NCI-H2029 treated with DMSO at 0.1 percent for 48 hours (cell line): ENCODE results near the gene TAF8.
"Not testable (repeated sequence)": the region's sequence is repeated elsewhere in the genome, so short reads cannot be mapped to it uniquely, and the experiment has no call there.

Experiments used
- DNase-seq: peaks from one replicate; lab custom pipeline; 2025; lab: John Stamatoyannopoulos, UW

Gene TAF8, protein sequence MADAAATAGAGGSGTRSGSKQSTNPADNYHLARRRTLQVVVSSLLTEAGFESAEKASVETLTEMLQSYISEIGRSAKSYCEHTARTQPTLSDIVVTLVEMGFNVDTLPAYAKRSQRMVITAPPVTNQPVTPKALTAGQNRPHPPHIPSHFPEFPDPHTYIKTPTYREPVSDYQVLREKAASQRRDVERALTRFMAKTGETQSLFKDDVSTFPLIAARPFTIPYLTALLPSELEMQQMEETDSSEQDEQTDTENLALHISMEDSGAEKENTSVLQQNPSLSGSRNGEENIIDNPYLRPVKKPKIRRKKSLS

DNA sequence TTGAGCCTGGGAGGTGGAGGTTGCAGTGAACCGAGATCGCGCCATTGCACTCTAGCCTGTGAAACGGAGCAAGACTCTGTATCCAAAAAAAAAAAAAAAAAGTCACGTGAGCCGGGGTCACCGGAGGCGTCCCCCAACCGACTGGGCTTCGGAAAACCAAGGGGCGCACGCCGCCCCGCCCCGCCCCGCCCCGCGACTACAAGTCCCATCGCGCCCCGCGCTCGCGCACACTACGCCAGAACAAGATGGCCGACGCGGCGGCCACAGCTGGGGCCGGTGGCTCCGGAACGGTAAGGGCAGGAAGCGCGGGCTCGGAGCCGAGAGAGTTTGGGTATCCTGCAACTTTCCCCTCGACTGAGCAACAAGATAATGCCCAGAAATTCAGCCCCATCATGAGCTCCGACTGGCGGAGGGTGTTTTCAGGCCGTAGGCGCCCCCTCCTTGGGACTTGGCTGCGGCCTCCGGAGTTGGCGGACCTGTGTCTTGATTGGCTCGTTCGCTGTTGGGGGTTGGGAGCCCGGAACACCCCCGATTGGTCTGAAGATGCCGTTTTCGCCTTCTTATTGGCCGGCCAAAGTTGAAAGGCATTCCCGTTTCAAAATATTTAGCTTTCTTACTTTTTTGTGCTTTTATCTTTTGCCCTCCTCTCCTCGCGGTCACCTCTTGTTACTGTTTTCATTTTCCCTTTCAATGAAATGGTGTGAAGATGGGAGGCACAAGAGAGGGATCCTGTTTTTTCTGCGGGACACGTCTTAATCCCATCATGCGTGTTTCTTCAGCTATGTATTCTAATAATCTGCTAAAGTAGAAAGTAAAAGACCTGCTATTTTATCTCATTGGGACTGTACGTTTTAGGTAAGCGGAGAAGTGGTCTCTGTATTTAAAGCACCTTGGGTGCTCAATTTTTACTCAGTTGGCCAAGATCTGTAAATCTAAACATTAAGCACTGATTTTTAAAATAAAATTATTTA lies at the start of gene TAF8:
Gene TAF8, plus strand, starts transcription at position 228 of the 971 bp plus-strand sequence. Its CDS starts 18 bp downstream, at position 246.
- DNase-seq = peak; percentile 49

DNA sequence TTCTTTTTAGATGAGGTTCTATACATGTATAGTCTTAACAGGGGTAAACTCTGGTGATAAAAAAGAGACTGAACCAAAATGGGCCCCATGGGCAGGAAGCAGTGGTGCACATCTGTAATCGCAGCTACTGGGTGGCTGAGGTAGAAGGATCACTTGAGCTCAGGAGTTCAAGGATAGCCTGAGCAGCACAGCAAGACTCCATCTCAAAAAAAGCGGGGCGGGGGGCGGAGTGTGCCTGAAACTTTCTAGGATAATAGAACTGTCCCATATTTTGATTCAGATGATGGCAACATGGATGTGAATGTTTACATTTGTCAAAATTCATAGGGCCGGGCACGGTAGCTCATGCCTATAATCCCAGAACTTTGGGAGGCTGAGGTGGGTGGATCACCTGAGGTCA lies 48.8 kb upstream of the TAF8 start:
- DNase-seq = no peak

DNA sequence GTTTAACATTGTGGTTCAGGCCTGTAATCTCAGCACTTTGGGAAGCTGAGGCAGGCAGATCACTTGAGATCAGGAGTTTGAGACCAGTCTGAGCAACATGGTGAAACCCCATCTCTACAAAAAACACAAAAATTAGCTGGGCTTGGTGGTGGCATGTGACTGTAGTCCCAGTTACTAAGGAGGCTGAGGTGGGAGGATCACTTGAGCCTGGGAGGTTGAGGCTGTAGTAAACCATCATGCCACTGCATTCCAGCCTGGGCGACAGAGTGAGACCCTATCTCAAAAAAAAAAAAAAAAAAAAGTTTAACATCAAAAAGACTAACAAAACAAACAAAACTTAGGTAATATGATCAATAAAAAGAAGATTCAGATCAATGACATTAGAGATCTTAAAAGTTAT lies 46.7 kb upstream of the TAF8 start:
- DNase-seq = not testable (repeated sequence)

- DNase-seq = no peak
These were observed 42.8 kb upstream of the TAF8 start for GRCh38 chr6:42007286-42008137.

DNA sequence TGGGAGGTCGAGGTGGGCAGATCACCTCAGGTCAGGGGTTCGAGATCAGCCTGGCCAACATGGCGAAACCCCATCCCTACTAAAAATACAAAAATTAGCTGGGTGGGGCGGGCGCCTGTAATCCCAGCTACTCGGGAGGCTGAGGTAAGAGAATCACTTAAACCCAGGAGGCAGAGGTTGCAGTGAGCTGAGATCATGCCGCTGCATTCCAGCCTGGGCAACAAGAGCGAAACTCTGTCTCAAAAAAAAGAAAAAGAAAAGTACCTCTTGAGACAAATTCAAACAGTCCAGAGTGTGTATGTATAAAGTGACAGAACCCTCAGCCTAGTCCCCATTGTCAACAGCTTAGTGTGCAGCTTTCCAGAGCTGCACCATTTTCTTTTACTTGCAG lies 42.2 kb upstream of the TAF8 start:
- DNase-seq = not testable (repeated sequence)

DNA sequence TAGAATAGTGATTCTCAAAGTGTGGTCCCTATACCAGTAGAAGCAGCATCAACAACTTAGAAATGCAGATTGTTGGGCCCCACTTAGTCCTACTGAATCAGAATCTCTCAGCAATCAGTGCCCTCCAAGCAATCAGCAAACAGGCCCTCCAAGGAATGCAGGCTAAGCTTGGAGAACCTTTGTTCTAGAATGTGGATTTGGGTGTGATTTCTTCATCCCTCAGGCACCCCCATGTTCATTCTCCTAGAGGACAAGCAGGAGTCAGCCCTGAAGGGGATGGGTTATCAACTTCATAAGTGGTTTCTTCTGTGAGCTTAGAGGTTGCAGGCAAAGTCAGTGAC lies 40.5 kb upstream of the TAF8 start:
- no peak for DNase-seq

DNA sequence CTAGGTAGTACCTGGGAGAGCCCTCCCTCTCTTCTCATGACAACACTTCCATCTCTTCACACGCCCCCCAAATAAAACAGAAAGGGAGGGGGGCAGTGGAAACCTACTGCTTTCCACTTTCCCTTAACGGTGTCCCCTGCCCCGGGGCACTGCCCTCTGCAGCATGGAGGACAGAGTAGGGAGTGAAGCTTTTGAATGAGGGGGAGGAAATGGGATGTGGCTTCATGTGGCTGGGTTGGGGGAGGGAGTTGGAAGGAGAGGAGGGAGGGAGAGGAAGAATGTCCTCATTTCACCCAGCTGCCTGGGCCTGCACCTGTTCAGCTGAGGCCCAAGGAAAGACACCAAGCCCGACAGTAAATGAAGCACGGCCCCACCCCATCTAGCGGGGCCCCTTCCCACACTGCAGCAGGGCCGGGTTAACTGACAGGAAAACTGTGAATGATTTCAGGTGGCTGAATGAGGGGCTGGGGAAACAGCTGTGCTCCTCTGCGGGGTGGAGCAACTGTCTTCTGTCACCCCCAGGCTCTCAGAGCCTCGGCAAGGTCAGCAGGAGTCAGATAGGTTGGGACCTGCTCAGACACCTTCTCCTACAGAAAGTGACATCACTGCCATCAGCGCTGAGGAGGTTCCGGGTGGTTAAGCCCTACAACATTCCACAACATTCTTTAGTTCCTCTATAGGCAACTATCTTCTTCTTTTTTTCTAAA lies 40.0 kb upstream of the TAF8 start:
- peak; percentile 13 for DNase-seq

- DNase-seq = no peak
These were observed 39.4 kb upstream of the TAF8 start for GRCh38 chr6:42010909-42011308.

GRCh38 chr6:42012501-42013133 lies 37.7 kb upstream of the TAF8 start:
- no peak for DNase-seq

- no peak for DNase-seq
These were observed 37.2 kb upstream of the TAF8 start for GRCh38 chr6:42013134-42013516.

- DNase-seq = no peak
These were observed 33.2 kb upstream of the TAF8 start for GRCh38 chr6:42017021-42017643.

DNA sequence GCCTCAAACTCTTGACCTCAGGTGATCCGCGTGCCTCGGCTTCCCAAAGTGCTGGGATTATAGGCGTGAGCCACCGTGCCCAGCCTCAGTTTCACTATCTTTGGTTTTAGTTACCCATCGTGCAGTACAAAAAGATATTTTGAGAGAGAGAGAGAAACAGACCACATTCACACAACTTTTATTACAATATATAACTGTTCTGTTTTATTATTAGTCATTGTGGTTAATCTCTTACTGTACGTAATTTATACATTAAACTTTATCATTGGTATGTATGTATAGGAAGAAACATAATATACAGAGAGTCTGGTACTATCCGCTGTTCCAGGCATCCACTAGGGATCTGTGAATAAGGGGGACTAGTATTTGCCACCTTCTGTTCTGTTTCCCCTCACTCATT lies 29.4 kb upstream of the TAF8 start:
- DNase-seq = no peak

GRCh38 chr6:42021847-42022754 lies 28.2 kb upstream of the TAF8 start:
- DNase-seq = no peak

- no peak for DNase-seq
These were observed 27.5 kb upstream of the TAF8 start for GRCh38 chr6:42022755-42023384.

DNA sequence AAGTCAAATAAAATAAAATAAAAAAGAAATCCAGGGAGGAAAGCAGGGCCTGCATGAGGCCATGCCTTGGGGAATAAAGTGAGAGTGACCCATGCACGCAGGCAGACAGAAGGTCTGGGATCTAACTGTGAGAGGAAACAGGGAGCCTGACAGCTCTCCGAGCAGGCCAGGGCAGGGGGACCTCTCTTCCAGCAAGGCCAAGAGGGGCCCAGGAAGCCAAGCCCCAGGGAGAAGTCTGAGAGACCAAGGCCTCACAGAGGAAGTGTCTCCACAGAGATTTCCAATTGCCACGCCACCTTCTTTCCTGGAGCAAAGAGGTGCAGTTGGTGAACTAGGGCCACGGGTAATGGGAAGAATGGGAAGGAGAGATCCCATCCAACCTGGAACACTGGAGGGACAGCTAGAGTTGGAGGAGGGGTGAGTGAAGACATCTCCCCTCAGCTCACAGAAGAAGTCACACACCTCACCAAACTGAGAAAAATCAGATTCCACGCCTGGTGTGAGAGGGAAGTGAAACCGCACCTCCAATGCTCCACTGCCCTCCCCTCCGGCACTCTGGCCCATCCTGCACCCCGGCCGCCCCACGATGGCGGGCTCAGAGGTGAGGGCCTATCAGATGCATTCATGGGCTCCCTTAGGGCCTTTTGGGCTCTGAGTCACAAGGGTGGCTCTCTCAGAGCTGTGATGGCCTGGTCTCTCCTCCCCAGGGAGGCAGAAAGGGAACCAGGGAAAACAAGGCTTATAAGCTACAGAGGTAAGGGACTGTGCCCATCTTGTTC lies 25.1 kb upstream of the TAF8 start:
- no peak for DNase-seq

DNA sequence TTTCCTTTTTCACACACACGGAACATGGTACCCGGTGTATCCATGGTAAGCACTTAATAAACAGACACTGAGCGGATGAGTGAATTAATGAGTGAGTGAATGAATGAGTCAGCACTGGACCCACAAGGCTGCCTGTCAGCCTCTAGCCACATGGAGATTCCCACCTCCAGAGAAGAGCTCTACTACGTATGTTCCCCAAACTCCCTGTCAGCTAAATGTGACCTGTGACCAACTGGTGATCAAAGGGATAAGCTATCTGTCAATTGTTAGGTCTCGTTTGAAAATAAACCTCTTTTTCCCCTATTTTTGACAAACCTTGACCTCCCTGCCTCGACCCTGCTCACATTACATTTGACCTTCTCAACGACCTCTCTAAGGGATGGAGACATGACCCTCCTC lies 24.5 kb upstream of the TAF8 start:
- no peak for DNase-seq

DNA sequence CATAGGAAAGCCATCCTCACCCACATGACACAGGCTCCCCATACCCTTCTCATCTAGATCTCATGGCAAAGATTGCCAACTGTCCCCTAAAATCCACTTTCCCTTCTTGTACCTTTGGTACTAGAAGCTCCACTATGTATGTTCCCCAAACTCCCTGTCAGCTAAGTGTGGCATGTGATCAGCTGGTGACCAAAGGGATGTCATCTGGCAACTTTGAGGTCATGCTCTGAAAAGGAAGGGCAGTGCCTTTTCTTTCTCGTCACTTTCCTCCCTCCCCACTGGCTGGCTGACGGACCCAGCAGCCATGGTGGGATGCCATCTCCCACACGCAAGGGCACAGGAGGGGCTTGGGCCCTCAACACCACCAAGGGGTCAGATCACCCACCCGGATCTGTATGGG lies 23.8 kb upstream of the TAF8 start:
- DNase-seq = no peak
